ENCODE results near the gene CDH13. TPM values are rescaled to one million over a fixed set of nuclear protein-coding genes. Genes with fewer than 3 reads are reported as not detected.

CDH13 gene
- polyA plus RNA-seq, 2 of the 4 experiments (the other 2 are of a cell fraction), result not detected

DNA sequence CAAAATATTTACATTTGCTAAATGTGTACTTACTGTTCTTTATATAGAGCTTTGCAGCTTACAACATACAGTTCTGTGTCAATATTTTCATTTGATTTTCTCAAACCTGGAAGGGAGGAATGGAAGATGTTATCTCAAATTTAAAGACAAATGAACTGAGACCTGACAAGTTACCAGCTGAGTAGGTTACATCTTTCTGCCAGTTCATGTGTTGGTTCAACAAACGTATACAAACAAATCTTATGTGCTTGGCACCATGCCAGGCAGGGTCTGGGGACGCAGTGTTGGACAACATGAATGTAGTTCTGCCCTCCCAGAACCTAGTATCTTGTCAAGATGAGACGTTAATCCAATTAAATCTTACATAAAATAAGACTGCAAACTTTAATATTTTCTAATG, 673.6 kb downstream of the CDH13 start:
- Histone ChIP-seq H3K4me1 (no peaks in the 10 kb centered on the region), H3K9me3 (no peaks in the 10 kb centered on the region), H3K4me3 (no peak overlapping the region), H3K4me2 (no peak overlapping the region), H3K27ac (no peak overlapping the region)
- ATAC-seq (no peak), DNase-seq (ENCODE audit: low read depth in 1 of 2, low spot score in 1 of 2) (no peak), FAIRE-seq (no peak)
- WGBS (ENCODE audit: missing lambda C conversion rate), result 1% methylated on average over 3 of the region's 3 CpGs
- POLR2A ChIA-PET, result no interaction called here
- CTCF ChIA-PET, result interaction anchor here (0.7 to 1.1 kb wide), 2 partner anchors 9 to 57 kb away, joined by 3 to 4 read pairs; no protein-coding TSS in a partner anchor
- no peak for TF ChIP-seq ZNF302 (CRISPR knock-in tag; IDR thresholded peaks at IDR 0.05)

DNA sequence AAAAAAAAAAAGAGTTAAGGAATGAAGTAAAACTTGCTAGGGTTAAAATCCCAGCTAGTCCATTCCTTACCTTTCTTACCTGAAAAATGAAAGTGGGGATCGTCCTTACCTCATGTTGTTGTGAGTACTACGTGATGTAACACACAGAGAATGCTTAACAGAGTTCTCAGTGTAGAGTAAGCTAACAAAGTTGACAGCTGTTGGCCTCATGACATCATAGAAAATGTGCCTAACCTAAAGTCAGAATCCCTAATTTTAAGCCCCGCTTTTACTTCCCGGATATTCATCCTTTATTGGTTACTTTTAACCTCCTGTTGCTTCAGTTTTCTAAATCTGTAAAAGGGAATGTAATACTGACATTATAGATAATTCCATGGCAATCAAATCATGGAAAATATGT, 675.2 kb downstream of the CDH13 start:
- no peak overlapping the region for H3K4me2 ChIP-seq
- no peaks in the 10 kb centered on the region for H3K9me3 ChIP-seq
- ATAC-seq, result no peak
- DNase-seq (ENCODE audit: low read depth in 1 of 2, low spot score in 1 of 2), result no peak
- TF ChIP-seq TFCP2L1 (CRISPR knock-in tag; IDR thresholded peaks at IDR 0.05) (no peak), MAZ (IDR thresholded peaks at IDR 0.05; ENCODE audit: borderline replicate concordance, low read depth, low read length) (no peak), ZNF302 (CRISPR knock-in tag; IDR thresholded peaks at IDR 0.05) (no peak), MYC (IDR thresholded peaks at IDR 0.05; ENCODE audit: borderline replicate concordance, low read length) (no peak), CEBPB (IDR thresholded peaks at IDR 0.05) (no peak), POLR2A (IDR thresholded peaks at IDR 0.05; ENCODE audit: low read length) (no peak), RARB (CRISPR knock-in tag; IDR thresholded peaks at IDR 0.05) (no peak), RAD21 (conservative IDR thresholded peaks at IDR 0.05 in 1 of 2, IDR thresholded peaks at IDR 0.05 in 1 of 2) (no peak)
- TF ChIP-seq, protein P1, sequence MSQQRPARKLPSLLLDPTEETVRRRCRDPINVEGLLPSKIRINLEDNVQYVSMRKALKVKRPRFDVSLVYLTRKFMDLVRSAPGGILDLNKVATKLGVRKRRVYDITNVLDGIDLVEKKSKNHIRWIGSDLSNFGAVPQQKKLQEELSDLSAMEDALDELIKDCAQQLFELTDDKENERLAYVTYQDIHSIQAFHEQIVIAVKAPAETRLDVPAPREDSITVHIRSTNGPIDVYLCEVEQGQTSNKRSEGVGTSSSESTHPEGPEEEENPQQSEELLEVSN (IDR thresholded peaks at IDR 0.05; ENCODE audit: borderline replicate concordance, low read depth), result no peak
- TF ChIP-seq, protein P2, sequence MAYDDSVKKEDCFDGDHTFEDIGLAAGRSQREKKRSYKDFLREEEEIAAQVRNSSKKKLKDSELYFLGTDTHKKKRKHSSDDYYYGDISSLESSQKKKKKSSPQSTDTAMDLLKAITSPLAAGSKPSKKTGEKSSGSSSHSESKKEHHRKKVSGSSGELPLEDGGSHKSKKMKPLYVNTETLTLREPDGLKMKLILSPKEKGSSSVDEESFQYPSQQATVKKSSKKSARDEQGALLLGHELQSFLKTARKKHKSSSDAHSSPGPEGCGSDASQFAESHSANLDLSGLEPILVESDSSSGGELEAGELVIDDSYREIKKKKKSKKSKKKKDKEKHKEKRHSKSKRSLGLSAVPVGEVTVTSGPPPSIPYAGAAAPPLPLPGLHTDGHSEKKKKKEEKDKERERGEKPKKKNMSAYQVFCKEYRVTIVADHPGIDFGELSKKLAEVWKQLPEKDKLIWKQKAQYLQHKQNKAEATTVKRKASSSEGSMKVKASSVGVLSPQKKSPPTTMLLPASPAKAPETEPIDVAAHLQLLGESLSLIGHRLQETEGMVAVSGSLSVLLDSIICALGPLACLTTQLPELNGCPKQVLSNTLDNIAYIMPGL (CRISPR knock-in tag; IDR thresholded peaks at IDR 0.05; ENCODE audit: borderline replicate concordance), result no peak
- no peak for FAIRE-seq
- POLR2A ChIA-PET, result no interaction called here
- H3K4me1 ChIP-seq, result no peaks in the 10 kb centered on the region
- CTCF ChIA-PET, result interaction anchor here (0.7 to 1.0 kb wide), 2 partner anchors 9 to 34 kb away, joined by 3 read pairs; no protein-coding TSS in a partner anchor
- WGBS (ENCODE audit: missing lambda C conversion rate), result 3% methylated on average over 4 of the region's 4 CpGs
- no peak overlapping the region for H3K4me3 ChIP-seq
- no peak overlapping the region for H3K27ac ChIP-seq

DNA sequence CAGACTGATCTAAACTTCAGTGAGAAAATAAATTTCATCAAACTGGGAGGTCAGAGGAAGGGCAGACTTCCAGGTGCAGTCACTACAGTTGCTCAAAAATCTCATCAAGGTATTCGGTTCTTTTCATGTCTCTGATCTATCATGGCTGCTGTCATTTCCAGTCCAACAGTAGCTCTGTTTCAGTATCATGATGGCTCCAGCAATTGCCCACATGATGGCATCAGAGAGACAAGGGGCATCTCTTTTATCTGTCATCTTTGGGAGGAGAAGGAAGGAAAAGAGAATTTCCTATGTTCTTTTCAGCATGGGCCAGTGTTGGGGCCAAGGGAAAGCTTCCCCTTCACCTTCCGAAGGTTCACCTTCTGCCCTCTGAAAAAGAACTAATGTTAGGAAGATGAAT, 676.1 kb downstream of the CDH13 start:
- ChIA-PET POLR2A (no interaction called here), CTCF (interaction anchor here (1.0 kb wide), 1 partner anchor 10 kb away, joined by 3 read pairs; no protein-coding TSS in a partner anchor)
- DNase-seq (ENCODE audit: low read depth in 1 of 2, low spot score in 1 of 2), result no peak
- Histone ChIP-seq H3K4me1 (no peaks in the 10 kb centered on the region), H3K4me2 (no peak overlapping the region), H3K4me3 (no peak overlapping the region), H3K9me3 (no peaks in the 10 kb centered on the region), H3K27ac (no peak overlapping the region)
- WGBS (ENCODE audit: missing lambda C conversion rate), result 4% methylated on average over 2 of the region's 2 CpGs
- TF ChIP-seq FOXS1 (CRISPR knock-in tag; IDR thresholded peaks at IDR 0.05) (no peak), CBX2 (IDR thresholded peaks at IDR 0.05; ENCODE audit: borderline replicate concordance, low read depth) (no peak), RARB (CRISPR knock-in tag; IDR thresholded peaks at IDR 0.05) (no peak), CHD2 (IDR thresholded peaks at IDR 0.05; ENCODE audit: low read length, partially characterized antibody) (no peak), RNF2 (IDR thresholded peaks at IDR 0.05; ENCODE audit: borderline replicate concordance, low read depth) (no peak), CBX8 (IDR thresholded peaks at IDR 0.05) (no peak), MAFK (IDR thresholded peaks at IDR 0.05; ENCODE audit: partially characterized antibody) (no peak)
- TF ChIP-seq, protein P2 (CRISPR knock-in tag; IDR thresholded peaks at IDR 0.05; ENCODE audit: borderline replicate concordance), result no peak
- no peak for ATAC-seq
- no peak for FAIRE-seq
